22Rv1 (cell line): Measurements from ENCODE around the gene ARMC5.

ENCODE experiments used
- CTCF ChIP-seq: fragments of 450-650 bp; IDR thresholded peaks from 2 replicates; pipeline ENCODE4 v1.5.1; 2017; ENCODE audit warnings: mild to moderate bottlenecking
- ZFX ChIP-seq: fragments of 450-650 bp; IDR thresholded peaks from 2 replicates; pipeline ENCODE4 v1.6.1; 2017; ENCODE audit warnings: antibody characterized with exemption, borderline replicate concordance

GRCh38 chr16:31485571-31485970 is 26.3 kb downstream of the ARMC5 start:
- no peak for TF ChIP-seq CTCF
- TF ChIP-seq ZFX = no peak
